GM19324 (cell line): ENCODE results near the gene CREG2.

ENCODE experiments used
- ATAC-seq: cut with Tn5 transposase; IDR thresholded peaks from one replicate; pipeline ENCODE4 v1.9.1; 2021; ENCODE audit warnings: mild to moderate bottlenecking, moderate library complexity; ENCODE audit not compliant: unreplicated experiment, low FRiP score

The CREG2 gene

DNA sequence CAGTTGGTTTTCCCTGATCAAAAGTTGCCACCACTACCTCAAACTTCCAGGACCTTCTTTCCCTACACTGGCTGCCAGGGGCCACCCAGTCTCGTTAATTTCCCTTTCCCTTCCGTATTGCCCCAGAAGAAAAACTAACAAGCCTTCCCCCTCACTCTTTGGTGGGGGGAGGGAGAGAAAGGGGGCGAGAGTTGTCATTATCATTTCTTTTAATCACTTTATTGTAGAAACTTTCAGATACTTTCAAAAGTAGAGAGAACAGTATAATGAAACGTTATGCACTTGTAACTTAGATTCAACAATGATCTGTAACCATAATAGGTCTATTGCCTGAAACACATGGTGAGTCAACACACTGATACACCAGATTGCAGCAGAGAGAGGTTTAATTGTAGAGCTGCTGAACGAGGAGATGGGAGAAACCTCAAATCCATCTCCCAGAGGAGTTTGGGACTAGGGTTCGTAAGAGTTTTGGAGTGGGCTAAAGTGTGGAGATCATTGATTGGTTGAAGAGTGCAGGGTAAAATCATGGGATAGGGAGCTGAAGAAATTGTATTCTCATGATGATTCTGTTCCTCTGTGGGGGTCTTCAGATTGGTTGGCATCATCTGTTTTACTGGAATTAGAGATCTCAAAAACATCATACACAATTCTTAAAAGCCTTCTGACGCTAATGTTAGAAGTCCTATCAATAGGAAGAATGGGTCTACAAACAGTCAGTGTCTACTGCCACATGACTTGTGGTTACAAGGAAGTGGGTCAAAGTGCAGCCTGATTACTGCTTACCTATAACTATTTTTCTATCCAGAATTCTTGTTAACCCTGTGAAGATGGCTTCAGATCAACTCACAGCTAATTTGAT lies 76.2 kb downstream of the CREG2 start:
- no peak for ATAC-seq

DNA sequence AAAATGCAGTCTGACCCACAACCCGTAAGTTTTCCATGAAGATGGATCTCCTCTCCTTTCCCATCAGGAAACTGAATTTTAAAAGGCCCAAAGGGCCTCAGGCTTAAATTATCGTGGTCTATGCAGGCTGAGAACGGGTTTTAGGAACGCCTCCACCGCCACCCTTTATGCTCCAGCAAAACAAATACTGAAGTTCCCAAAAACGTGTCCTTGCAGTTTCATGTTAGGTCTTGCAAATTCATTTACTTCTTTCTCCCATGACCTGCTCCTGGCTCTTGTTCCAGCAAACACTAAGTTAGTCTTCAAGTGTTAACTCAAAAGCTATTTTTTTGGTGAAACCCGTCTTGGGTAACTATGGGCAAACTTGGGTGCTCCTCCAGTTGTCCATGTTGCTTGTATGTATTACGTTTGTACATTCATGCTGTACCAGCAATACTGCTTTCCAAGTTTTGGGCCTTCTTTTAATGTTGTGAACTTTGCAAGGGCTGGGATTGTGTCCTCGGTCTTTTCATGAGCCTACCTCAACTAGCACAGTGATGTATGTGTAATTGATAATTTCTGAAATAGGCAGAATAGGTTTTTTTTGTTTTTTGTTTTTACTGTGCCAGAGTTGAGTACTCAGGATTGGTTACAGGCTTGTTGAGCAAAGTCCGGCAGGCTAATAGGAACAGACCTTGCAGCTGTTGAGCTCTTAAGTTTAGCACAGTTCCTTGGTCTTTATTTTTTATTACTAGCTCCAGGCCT lies 77.0 kb downstream of the CREG2 start:
- ATAC-seq = no peak

DNA sequence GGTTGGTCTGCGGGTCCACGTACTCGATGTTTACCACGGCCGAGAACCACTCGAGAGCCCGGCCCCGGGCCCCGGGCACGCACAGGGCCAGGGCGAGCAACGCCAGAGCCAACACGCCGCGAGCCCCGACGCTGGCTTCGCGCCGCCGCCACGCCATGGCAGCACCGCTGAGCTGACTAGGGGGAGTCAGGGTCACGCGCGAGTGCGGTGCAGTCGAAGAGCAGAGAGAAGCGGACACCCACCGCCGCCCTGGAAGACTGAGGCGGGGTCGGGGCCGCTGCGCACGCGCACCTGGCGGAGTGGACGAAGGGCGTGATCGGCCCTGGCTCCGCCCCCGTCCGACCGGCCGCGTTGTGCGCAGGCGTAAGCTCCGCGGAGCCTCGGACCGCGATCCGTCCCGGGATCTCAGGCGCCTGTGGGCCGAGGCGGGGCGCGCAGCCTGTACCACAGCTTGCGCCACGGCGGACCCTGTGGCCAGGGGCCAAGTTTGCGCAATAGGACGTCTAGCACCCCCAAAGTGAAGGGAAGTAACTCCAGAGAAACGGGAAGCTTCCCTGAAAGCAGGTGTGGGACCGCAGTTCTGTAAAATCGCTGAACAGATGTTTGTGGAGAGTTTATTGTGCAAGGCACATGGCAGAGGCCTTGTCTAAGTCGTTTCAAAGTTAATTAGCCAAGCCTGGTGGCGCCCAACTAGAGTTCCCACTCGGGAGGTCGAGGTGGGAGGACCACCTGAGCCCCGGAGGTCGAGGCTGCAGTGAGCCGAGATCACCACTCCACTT lies 78.7 kb downstream of the CREG2 start, which contains the start of gene RNF149:
RNF149 (minus strand) TSS at position 270 of the 779 bp plus-strand sequence; CDS start at position 157, 113 bp downstream.
- ATAC-seq = peak; percentile 74

DNA sequence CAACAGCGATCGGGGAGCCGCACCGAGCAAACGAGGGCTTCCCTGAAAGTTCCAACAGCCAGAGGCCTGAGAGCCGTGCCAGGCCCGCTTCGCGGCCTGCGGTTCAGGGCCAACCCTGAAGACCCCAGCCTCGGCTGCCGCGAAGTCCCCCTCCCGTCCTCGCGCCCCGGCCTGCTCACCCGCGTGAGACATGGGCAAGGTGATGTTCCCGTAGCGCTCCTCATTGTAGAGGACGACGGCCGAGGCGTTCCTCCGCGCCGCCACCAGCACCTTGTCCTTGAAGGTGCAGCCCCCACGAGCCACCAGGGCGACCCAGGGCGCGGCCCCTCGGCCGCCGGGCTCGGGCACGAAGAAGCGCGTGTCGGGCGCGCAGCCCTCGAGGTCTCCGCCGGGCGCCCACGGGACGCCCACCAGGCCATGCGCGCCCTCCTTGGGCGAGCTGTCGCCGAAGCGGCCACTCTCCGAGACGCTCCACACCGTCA lies 79.3 kb downstream of the CREG2 start:
- peak; percentile 16 for ATAC-seq

DNA sequence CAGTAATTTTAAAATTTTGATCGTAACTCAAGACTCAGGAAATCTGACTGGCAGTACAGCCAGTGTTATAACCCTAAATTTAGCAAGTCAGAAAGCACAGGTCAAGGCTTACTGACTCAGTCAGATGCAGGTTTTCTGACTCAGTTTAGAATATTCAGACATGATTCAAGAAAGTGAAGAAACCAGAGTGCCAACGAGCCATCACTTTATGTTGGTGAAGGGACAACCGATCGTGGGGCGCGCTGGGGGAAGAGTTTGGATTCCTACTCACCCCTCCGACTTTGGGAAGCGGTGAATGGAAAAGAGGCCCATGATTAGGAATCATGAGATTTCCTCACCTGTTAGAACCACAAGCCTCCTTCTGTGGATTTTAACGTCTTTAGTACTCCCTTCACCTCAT lies 79.8 kb downstream of the CREG2 start:
- no peak for ATAC-seq

DNA sequence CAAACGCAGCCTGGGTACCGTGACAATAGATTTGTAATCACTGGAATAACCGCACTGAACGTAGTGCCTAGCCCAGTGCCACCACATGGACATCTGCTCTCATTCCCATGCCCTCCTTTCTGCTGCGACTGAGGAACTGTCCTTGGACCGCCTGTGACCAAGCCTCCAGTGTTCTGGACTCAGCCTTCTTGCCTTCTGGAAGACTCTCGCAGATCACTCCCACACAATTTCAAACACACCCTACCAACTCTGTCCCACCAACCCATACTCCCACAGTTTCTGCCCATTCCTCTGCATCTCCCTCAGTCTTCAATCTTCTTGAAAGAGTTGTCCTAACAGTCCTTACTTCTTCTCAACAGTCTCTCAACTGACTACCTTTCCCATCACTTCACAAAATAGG lies 80.9 kb downstream of the CREG2 start:
- peak; percentile 2 for ATAC-seq

DNA sequence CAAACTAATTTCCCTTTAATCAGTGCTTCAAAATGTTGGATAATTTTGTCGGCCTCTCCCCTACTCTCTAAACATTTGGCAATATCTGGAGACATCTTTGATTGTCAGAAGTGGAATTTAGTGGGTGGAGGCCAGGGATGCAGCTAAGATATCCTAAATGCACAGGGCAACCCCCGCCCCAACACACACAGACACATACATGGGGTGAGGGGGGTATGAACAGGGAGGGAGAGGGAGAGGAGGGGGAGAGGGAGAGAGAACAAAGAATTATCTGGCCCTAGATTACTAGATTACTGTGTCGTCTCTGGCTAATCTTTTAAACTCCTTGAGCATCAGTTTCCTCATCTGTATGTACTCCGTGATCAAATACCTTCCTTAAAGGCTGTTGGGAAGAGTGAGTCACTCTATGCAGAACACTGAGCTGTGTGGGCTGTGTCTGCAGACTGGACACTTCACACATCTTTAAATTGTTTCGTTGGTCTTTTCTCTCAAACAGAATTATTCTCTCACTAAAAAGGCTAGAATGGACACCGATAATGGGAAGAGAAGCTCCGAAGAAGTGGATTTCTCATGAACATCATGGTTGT lies 81.7 kb downstream of the CREG2 start:
- no peak for ATAC-seq

DNA sequence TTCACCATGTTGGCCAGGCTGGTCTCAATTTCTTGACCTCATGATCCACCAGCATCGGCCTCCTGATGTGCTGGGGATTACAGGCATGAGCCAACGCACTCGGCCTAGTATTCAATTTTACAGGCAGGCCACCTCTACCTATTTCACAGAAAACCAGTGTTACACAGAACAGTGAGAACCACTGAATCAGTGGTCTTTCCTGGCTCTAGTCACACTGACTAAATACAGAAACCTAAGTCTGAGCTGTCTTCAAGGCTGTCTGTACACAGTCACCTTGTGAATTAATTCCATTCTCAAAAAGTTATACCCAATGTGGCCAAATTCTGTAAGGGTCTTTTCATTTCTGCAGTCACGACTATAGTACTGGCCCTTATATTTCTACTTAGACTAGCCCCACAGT lies 82.3 kb downstream of the CREG2 start:
- ATAC-seq = no peak

DNA sequence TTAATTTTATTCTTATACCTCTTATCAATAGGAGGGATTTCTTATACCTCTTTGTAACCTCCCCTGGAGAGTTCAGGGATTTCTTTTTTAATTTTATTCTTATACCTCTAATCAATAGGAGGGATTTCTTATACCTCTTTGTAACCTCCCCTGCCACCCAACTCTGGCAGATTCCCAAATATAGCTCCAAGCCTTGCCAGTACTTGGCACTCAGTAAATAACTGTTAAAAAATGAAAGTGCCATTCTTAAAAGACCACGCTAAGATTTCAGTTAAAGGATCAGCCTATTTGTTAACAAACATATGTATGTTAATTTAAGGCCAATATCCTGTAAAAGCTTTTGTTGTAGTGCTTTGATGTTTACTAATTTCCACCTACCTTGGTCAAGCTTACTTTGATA lies 83.6 kb downstream of the CREG2 start:
- ATAC-seq = no peak

DNA sequence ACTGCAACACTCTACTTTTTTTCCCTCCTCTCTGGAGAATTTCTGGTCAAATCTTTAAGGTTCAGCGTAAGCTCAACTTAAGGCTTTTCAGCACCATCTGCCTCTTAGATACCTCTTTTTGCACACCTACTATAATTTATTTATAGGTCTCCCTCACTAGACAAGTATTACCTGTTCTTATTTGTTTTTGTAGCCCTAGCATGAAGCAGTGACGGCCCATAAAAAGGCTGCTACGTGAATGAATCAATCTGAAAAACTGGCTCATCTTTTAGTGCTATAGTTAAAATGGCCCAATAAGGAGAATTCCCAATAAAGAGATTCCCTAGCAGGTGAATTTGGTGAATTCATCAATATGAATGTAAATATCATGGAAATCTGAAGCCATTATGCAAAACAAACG lies 85.3 kb downstream of the CREG2 start:
- no peak for ATAC-seq

DNA sequence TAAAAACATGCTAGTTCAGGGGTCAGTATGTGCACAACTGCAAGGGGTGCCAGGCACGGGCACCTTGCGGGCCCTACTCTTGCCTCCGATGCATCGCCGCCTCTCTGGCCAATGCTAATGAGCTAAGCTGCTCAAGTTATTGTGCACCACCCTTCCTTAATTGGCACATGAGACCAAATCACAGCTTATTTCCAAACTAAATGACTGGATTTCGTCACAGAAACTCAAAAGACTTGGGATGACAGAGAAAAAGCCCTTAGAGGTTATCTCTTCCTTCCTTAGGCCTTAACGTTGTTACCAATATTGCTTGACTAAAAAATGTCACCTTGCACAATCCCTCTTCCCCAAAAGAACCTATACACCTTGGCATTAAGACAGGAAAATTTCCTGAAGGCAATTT lies 86.5 kb downstream of the CREG2 start:
- ATAC-seq = no peak

DNA sequence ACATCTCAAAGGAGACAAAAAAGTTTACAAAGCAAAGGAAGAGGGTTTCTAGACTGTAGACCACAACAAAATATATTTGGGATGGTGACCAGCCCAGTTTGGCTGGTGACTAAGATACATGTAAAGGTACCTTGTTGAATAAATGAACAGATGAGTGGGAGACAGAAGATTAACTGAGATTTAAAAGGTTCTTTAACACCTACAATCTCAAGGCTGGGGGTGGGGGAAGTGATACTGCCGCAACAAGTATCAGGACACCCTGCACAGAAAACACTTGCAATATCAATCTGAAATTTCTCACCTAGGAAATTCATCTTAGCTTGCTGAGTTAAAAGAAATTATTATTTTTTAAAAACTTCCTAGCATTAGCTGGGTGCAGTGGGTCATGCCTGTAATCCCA lies 87.1 kb downstream of the CREG2 start:
- ATAC-seq = no peak

DNA sequence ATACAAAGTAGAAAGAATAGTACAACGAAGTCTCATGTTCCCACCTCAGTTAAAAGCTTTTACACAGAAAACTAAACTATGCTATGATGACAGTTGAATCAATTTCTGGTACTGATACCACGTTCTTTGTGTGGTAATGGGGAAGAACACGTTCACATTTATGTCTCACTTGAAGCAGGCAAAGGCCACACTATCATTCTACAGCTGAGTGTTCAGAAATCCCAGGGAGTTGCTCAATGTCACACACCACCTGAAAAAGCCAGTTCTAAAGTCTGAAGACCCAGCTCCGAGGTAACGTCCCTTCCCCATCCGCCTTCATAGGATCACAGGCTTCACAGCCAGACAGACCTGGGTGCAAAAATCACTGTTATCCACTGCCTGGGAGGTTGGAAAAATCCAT lies 87.7 kb downstream of the CREG2 start:
- ATAC-seq = no peak

DNA sequence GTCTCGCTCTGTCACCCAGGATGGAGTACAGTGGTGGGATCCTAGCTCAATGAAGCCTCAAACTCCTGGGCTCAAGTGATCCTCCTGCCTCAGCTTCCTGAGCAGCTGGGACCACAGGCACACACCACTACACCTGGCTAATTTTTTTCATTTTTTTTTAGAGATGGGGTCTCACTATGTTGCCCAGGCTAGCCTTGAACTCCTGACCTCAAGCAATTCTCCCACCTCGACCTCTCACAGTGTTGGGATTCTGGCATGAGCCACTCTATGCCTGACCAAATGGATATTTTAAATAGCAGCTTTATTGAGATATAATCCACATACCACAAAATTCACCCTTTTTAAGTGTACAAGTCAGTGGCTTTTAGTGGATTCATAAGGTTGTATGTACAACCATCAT lies 89.9 kb downstream of the CREG2 start:
- no peak for ATAC-seq

DNA sequence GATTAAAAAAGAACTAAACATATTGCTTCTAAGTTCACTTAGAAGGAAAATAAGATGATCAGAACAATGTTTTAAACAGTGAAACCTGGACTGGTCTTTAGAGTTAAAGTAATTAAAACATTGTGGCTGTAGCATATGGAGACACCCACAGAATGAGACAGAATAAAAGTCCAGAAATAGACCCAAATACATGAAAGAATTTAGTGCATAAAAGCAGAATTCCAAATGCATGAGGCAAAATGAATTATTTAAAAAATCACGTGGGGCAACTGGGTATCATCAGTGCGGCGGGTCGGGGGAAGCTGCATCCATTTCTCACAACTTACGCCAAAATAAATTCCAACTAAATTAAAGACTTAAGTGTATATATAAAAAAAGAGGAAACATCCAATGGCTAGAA lies 90.9 kb downstream of the CREG2 start:
- ATAC-seq = no peak

DNA sequence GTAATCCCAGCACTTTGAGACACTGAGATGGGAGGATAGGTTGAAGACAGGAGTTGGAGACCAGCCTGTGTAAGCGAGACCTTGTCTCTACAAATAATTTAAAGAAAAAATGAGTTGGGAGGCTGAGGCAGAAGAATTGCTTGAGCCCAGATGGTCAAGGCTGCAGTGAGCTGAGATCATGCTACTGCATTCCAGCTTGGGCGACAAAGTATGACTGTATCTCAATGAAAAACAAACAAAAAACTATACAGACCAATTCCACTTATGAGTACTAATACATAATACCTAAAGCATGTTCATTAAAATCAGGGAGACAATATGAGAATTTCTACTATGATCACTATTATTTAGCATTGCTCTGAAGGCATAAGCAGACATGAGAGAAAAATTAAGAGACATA lies 91.4 kb downstream of the CREG2 start:
- ATAC-seq = no peak
